SK-N-SH (cell line): Measurements from ENCODE around the gene CABP4.

ENCODE experiments used
- CHD2 ChIP-seq: fragments of 150-350 bp; IDR thresholded peaks from 2 replicates; pipeline ENCODE4 v1.6.1; 2018; ENCODE audit warnings: low read length; ENCODE audit not compliant: partially characterized antibody
- CTCF ChIP-seq: fragments of 200-600 bp; sonication (generic); IDR thresholded peaks from 2 replicates; pipeline ENCODE4 v1.6.1; 2017; ENCODE audit warnings: antibody characterized with exemption, mild to moderate bottlenecking, moderate library complexity
- REST ChIP-seq: IDR thresholded peaks from 2 replicates; pipeline ENCODE4 v1.6.1; 2012; ENCODE audit warnings: mild to moderate bottlenecking, low read depth, low read length, moderate library complexity
- SIN3A ChIP-seq: IDR thresholded peaks from 2 replicates; pipeline ENCODE4 v1.6.1; 2012; ENCODE audit warnings: low read depth, mild to moderate bottlenecking, low read length, moderate library complexity, borderline replicate concordance

GRCh38 chr11:67417425-67417824, 37.7 kb upstream of the CABP4 start:
- TF ChIP-seq CTCF (no peak), SIN3A (no peak), REST (no peak), CHD2 (no peak)
